Right cardiac atrium (tissue), 5 donors: ENCODE results near the gene SLA2. TPM values are rescaled to one million over a fixed set of nuclear protein-coding genes. Genes with fewer than 3 reads are reported as not detected.

ENCODE experiments used
- polyA plus RNA-seq: library from polyadenylated mRNA; stranded (reverse); fragments of 200-250 nt; gene quantifications from one replicate; pipeline ENCODE4 v1.2.3, GENCODE V29; 2013
- total RNA-seq, 4 donors: library from RNA; stranded (reverse); fragmentation: NEBNext Ultra II Directional; extraction: Animal tissue kit (Norgen Biotek cat#: 25700); gene quantifications; one replicate each; pipeline ENCODE4 v1.2.1, GENCODE V29; 2021
- donor health status: healthy with polysubstance abuse.
- donor health status: DM: no; HTN: yes; CAD: no.
- donor health status: DM: no; HTN: no; CAD: no.
- donor health status: DM: no; HTN: yes; CAD: no; lungs with severe emphysema.
- donor health status: DM: yes; HTN: yes; CAD: no.

Gene SLA2
- total and polyA plus RNA-seq, 5 donors: 0.20 to 0.70 (median 0.56) TPM

Other genes with a start within 250 kb of the SLA2 start
- gene MYL9, start 104.7 kb downstream of the SLA2 start, total RNA-seq: 1,000 to 10,000 TPM; 1,717 to 2,567 (median 2,144) TPM
- 1,393 TPM for gene MYL9, start 104.7 kb downstream of the SLA2 start, polyA plus RNA-seq
- gene TGIF2, start 72.6 kb downstream of the SLA2 start, total RNA-seq: 10 to 100 TPM in 2 of 4 donors, 1 to 10 TPM in 2; 9.9 to 13.4 (median 10.1) TPM
- gene TGIF2, start 72.6 kb downstream of the SLA2 start, polyA plus RNA-seq: 4.9 TPM
- 10 to 100 TPM; 60.2 to 69.9 (median 62.9) TPM for gene RAB5IF, start 40.4 kb downstream of the SLA2 start, total RNA-seq
- 74.3 TPM for gene RAB5IF, start 40.4 kb downstream of the SLA2 start, polyA plus RNA-seq
- gene NDRG3, start 99.9 kb upstream of the SLA2 start, total RNA-seq: 10 to 100 TPM; 28.0 to 40.7 (median 34.7) TPM
- gene NDRG3, start 99.9 kb upstream of the SLA2 start, polyA plus RNA-seq: 25.5 TPM
- 1 to 10 TPM; 4.9 to 7.5 (median 5.7) TPM for gene DSN1, start 127.6 kb upstream of the SLA2 start, total RNA-seq
- gene DSN1, start 127.6 kb upstream of the SLA2 start, polyA plus RNA-seq: 5.0 TPM
- gene TLDC2, start 229.9 kb upstream of the SLA2 start, total RNA-seq: not detected
- 0.09 TPM for gene TLDC2, start 229.9 kb upstream of the SLA2 start, polyA plus RNA-seq